ENCODE data around the gene TCTN3.

The TCTN3 gene

DNA sequence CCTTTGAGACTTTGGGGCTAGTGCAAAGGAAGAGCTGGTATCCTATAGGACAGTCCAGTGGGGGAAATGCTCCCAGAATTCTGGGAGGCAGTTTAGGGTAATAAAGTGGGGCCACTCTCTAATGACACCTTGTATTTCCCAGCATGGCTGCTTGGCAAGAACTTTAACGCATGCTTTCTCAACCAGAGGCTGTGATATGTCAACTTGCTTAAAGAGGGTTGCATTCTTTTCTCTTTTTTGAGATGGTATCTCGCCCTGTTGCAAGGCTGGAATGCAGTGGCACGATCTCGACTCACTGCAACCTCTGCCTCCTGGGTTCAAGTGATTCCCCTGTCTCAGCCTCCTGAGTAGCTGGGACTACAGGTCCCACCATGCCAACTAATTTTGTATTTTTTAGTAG lies 75.6 kb downstream of the TCTN3 start:
- no peak for FAIRE-seq

DNA sequence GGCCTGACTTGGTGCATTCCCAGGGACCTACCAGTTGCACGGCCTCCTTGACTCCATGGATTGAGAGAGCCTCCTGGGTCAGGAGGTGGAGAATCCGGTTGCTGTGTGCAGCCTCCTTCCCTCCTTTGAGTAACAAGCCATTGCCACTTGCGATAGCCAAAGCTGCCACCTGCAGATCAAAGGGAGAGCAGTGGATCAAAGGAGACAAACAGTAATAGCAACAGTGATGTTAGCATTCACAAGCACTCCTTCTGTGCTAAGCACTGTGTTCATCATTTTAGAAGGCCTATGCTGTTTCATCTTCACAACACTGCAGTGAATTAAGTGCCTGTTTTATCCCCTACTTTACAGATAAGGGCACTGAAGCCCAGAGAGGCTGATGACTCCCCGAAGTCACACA lies 77.3 kb downstream of the TCTN3 start:
- FAIRE-seq, result no peak

Measured in endometrium (tissue), 2 donors.